Measurements from ENCODE around the gene MAPKAP1.

DNA sequence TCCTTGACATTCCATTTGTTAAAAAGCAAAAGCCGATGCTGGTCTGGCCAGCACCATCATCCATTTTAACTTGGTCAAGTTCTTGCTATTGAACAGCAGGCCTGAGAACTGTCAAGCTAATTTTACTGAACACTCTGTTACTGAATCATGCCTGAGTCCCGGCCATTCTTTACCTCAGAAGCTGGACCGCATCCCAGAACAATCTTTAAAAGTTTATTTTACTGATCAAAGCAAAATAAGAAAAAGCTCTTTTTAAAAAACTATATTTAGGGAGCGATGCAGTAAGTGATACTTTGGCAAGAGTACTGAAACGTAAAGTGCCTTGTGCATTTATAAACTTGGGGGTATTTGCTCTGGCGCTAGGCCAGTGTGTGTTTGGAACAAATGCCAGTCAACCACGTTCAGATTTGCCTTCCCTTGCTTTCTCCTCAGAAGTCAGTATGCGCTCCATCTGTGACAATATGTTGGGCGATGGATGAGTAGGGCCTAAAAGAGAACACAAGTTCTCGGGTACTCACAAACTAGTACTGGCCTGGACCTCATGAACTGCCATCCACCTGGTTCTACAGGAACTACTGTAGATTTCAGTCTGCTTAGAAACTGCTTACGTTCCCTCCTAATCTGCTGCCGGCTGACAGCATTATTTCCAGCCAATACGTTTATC lies 161.9 kb downstream of the MAPKAP1 start:
- TF ChIP-seq CTCF (IDR thresholded peaks at IDR 0.05; ENCODE audit: borderline replicate concordance, extremely low read depth, low read length, poor library complexity, severe bottlenecking) (no peak), EZH2 (IDR thresholded peaks at IDR 0.05; ENCODE audit: borderline replicate concordance, low read depth, low read length, severe bottlenecking) (no peak)

Data from DND-41 (cell line).